ENCODE results near the gene RRN3.
"Not testable (repeated sequence)": the region's sequence is repeated elsewhere in the genome, so short reads cannot be mapped to it uniquely, and the experiment has no call there.

Gene RRN3

DNA sequence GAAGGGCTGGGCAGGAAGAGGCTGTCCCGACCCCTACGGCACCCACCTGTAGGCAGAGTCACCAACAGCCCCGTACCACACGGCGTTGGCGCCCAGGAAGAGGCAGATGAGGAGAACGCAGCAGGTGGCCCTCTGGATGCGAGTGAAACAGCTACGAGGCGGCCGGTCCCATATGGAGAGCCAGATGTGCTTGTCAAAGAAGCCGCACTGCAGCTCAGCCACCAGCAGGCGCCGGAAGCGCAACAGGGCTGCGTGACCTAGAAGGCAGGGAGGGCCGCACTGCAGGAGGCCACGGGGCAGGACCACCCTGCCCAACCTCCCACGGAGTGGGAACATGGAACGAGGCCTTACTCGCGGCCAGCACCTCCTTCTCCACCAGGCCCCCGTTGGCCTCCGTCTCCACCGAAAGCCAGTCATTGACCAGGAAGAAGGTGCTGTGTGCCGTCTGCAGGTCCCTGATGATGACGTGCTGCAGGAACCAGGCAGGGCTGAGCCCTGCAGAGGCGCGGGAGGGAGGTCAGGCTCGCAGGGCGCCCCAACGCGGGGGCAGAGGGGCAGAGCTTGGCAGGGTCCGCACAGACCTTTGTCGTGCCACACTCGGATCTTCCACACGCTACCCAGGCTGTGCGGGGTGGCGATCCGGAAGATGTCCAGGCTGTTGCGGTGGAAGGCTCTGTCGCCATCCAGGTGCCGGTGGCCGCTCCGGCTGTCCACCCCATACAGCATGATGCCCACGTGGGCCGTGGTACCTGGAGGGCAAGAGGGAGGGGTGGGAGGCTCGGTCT lies 33.8 kb upstream of the RRN3 start:
- DNase-seq (ENCODE audit: extremely low read depth, low read depth): not testable (repeated sequence)

DNA sequence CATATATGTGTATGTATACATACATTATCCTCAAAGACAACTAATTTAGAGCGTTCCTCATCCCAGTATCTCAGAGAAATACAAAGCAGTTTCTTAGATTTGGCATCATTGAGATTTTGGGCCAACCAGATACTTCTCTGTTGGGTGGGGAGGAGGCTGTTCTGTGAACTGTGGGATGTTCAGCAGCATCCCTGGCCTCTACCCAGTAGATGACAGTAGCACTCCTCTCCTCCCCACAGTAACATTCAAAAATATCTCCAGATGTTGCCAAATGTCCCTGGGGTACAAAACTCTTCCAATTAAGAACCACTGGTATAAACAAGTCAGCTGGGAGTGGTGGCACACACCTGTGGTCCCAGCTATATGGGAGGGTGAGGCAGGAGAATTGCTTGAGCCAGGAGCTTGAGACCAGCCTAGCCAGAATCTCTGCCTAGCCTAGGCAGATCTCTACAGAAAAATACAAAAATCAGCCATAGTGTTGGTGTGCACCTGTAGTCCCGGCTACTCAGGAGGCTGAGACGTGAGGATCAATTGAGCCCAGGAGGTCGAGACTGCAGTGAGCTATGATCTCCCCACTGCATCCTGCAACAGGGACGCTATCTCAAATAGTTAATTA lies 6.4 kb upstream of the RRN3 start:
- not testable (repeated sequence) for DNase-seq (ENCODE audit: extremely low read depth, low read depth)

DNA sequence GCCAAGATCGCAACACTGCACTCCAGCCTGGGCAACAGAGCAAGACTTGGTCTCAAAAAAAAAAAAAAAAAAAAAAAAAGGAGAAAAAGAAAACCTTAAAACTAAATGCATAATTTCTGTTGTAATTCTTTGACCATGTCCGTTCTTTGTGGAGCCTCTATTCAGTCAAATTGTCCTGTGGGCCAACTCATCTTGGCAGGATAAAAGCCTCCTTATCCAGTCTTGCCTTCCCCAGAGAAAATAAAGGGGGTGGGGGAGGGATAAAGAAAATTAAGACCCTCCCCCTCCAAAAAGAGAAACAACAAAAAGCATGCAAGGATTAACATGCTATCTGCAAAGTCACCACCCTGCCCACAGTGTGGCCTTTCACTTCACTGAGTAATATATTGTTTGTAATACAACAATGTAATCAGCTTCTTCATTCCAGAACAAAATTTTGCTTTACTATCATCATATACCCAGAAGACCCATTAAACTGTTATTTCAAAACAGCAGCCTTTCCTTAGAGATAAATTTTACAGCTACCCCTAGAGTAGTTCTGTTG lies 5.4 kb upstream of the RRN3 start:
- DNase-seq (ENCODE audit: extremely low read depth, low read depth): not testable (repeated sequence)

DNA sequence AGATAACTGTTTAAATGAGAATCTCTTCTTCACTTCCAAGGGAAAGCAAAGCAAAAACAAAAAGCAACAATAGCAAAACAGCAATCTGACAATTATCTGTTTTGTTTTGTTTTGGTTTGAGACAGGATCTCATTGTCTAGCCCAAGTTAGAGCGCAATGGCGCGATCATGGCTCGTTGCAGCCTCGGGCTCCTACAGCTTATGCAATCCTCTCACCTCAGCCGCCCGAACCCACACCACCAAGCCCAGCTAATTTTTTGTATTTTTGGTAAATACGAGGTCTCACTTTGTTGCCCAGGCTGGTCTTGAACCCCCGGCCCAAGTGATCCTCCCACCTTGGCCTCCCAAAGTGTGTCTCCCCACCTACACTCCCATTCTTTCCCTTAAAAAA lies 2.5 kb upstream of the RRN3 start:
- DNase-seq (ENCODE audit: extremely low read depth, low read depth): not testable (repeated sequence)

DNA sequence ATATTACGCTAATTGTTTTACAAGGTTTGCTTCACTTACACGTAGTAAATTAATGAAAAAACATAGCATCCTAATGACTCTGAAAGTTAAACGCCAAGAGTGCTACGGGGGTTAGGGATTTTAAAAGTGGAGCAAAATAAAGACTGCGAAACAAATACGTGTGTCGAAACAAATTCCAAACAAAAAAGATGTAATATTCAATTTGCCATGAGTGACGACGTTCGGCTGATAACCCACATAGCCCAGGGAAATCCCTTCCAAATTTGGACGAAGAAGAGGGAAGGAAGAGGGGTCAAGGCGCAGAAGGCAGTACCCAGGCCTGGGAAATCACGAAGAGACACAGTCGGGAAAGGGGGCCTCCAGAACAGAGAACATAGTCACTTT lies 509 bp downstream of the RRN3 start:
- not testable (repeated sequence) for DNase-seq (ENCODE audit: extremely low read depth, low read depth)

DNA sequence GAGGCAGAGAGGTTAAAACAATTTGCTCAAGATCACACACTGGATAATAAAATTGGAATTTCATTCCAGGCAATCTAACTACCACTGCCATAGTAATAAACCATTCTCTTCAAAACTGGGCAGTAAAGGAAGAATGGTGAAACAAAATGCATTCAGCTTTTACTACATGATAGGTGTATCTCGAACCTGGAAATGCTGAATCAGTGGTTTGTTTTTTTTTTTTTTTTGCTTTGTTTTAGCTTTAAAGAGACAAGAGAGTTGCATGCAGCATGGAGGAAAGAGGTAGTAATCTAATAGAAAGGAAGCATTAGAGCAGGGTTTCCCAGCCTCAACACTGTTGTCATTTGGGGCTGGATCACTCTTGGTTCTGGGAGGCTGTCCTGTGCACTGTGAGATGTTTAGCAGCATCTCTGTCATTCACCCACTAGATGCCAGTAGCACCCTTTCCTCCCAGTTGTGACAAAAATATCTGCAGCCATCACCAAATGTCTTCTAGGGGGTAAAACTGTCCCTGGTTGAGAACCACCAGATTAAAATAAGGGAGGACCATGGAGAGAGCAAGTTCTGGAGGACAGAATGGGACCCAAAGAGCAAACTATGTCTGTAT lies 3.3 kb downstream of the RRN3 start:
- not testable (repeated sequence) for DNase-seq (ENCODE audit: extremely low read depth, low read depth)

DNA sequence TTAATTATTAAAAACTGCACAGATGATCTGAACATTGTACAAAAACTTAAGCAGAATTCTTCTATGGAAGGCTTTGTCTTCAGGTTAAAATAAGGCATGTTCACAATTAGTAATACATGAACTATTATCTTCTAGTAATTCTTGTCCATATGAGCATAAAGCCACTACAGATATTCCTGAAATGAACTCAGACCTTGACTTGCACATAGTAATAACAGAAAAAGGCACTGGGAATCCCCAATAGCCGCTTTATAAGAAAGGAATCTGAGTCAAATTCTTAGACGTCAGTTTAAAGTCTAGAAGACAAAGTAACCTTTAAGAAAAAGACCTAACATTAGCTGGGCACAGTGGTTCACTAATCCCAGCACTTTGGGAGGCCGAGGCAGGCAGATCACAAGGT lies 11.3 kb downstream of the RRN3 start:
- not testable (repeated sequence) for DNase-seq (ENCODE audit: extremely low read depth, low read depth)

DNA sequence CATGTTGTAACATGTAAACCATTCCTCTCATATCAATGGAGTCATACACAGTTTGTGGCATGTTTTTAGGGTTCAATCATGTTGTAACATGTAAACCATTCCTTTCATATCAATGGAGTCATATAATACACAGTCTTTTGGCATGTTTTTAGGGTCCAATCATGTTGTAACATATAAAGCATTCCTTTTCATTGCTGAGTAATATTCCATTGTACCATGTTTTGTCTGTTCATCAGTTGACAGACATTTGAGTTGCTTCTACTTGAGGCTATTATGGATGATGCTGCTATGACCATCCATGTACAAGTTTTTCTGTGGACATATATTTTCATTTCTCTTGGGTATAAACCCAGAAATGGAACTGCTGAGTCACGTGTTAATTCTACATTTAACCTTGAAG lies 13.2 kb downstream of the RRN3 start:
- DNase-seq (ENCODE audit: extremely low read depth, low read depth): not testable (repeated sequence)

DNA sequence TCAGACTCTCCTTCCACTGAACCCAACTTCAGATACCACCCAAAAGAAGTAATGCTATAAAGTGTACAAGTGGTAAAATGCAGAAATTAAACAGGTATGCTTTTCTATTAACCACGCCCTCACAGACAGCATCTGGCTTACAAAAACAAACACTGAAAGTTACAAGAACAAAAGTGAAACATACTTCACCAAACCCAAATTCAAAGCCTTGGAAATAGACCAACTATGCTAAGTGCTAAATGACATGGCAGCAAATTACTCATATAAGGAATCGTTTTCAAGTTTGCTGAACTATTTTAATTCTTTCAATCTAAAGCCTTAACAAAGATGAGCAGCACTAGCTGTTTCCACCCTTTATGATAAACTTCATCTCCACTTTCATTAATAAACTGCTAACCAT lies 17.9 kb downstream of the RRN3 start:
- DNase-seq (ENCODE audit: extremely low read depth, low read depth): not testable (repeated sequence)

DNA sequence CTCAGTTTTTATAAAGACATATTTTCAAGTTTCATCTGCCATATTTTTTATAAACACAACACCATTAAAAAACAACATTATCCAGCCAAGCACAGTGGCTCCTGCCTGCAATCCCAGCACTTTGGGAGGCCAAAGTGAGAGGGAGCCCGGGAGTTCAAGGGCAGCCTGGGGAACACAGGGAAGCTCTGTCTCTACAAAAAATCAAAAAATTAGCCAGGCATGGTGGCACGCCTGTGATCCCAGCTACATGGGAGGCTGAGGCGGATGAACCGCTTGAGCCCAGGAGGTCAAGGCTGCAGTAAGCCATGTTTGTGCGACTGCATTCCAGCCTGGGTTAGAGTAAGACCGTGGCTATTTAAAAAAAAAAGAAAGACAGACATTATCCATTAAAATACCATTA lies 21.0 kb downstream of the RRN3 start:
- TF ChIP-seq, protein P1, sequence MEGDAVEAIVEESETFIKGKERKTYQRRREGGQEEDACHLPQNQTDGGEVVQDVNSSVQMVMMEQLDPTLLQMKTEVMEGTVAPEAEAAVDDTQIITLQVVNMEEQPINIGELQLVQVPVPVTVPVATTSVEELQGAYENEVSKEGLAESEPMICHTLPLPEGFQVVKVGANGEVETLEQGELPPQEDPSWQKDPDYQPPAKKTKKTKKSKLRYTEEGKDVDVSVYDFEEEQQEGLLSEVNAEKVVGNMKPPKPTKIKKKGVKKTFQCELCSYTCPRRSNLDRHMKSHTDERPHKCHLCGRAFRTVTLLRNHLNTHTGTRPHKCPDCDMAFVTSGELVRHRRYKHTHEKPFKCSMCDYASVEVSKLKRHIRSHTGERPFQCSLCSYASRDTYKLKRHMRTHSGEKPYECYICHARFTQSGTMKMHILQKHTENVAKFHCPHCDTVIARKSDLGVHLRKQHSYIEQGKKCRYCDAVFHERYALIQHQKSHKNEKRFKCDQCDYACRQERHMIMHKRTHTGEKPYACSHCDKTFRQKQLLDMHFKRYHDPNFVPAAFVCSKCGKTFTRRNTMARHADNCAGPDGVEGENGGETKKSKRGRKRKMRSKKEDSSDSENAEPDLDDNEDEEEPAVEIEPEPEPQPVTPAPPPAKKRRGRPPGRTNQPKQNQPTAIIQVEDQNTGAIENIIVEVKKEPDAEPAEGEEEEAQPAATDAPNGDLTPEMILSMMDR (IDR thresholded peaks at IDR 0.05; ENCODE audit: low read depth, low read length): no peak
- DNase-seq (ENCODE audit: extremely low read depth, low read depth): no peak

DNA sequence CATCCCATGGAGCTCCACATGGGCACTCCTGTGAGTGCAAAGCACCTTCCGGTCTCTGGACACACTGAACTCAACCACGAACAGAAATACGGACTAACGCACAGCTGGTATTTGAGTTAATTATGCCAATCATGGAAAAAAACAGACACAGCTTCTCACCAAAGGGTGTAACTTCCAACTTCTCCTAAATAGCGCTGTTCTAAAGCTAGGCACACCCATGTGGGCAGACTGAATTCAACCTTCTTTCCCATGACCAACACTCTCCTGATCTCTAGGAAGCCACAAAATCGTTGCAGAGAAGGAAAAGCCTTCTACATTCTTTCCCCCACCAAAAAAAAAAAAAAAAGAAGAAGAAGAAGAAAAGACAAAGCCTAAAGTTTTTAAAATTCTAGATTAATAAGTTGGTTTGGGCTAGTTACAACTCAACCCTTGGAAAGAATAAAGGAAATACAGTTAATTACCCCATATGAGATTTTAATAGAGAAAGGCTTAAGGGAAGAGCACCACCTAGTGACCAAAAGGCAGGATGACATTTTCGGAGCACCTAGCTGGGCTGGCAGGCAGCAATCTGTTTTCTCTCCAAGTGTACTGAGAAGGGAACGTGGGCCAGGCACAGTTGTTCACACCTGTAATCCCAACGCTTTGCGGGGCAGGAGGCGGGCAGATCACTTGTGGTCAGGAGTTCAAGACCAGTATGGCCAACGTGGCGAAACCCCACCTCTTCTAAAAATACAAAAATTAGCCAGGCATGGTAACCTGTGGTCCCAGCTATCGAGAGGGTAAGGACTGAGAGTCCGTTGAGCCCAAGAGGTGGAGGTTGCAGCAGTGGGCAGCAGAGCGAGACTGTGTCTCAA lies 21.9 kb downstream of the RRN3 start:
- TF ChIP-seq, protein P1 (IDR thresholded peaks at IDR 0.05; ENCODE audit: low read depth, low read length): peak; percentile 29
- DNase-seq (ENCODE audit: extremely low read depth, low read depth): not testable (repeated sequence)

DNA sequence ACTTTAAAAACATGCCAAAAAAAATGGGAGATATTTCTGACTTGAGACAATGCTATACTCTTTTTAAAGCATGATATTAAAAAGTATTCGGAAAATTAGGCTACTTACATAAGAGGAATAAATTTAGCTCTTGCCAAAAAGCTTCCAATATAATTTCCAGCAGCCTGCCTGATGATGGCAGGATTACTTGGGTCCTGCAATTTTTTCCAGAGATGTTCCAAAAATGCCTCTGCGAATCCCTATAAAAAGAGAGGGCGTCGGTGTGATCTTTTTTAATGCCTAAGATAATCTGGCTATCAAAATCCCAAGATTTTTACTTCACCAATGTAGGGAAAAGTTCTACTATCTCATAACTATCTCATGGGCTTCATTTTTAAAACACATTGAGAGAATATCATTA lies 23.1 kb downstream of the RRN3 start:
- DNase-seq (ENCODE audit: extremely low read depth, low read depth): not testable (repeated sequence)

DNA sequence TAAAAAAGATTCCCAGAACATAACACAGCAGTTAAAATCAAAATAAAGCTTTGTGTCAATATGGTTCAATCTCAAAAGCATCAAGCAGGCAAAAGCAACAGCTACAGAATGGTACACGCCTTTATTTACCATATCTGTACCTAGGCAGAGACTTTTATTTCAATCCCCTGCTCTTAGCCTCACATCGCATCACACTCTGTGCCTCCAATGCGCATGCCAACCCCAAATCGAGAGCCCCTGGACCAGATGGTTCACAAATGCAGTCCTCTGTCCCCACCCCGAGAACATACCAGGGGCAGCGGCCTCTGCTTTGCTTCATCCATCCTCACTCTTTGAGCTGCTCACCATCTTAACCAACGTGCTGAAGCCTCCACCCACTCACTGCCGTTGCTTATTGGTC lies 27.4 kb downstream of the RRN3 start:
- not testable (repeated sequence) for DNase-seq (ENCODE audit: extremely low read depth, low read depth)

DNA sequence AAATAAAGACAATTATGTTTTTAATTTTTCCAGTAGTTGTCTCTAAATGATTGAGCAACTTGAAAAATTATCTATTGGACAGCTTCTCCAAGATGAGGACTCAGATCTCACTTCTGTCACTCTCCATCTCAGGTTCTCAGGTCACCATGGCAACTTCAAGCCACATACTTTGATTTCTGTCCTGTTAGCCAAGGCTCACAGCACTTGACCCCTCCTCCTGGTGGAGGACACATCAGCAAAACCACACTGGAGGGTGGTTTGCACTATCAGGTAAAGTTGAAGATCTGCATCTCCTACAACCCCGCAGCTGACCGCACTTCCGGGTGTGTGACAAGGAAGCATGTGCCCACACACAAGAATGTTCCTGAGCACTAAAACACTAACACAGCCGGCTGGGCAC lies 28.1 kb downstream of the RRN3 start:
- DNase-seq (ENCODE audit: extremely low read depth, low read depth): not testable (repeated sequence)

DNA sequence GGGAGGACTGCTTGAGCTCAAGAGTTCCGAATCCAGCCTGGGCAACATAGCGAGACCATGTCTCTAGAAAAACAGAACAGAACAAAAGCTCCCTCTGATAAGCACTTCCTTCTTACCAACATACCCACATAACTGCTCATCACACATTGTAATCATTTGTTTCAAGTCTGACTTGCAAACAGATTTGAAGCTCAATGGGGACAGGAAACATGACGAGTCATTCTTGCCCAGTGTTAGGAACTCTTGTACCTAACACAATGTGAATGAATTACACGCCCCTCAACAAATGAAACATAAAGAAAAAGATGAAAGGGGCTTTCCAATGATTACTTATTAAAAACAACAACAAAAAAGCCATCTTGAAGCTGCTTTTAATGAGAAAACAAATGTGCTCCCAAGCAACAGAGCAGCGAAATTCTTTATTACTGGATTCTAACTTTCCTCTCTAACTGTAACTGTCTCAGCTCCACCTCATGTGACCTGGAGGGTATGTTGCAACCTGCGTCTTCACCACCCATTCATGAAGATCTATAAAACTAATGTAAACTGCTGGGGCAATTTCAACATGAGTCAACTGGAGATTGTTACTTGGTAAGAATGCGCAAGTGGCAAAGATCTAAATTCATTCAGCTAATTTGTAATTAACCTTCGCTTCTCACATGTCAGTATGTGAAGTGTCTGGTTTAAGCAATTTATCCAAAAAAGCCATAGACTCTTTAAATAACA lies 31.8 kb downstream of the RRN3 start:
- not testable (repeated sequence) for DNase-seq (ENCODE audit: extremely low read depth, low read depth)

Data from AG09319 (cell line).